ENCODE data around the gene ADCY7.

ADCY7 gene

GRCh38 chr16:50300942-50301625 is 34.7 kb downstream of the ADCY7 start:
- peak; percentile 76 for DNase-seq

GRCh38 chr16:50301626-50302471 is 35.5 kb downstream of the ADCY7 start:
- DNase-seq, result peak; percentile 80

DNA sequence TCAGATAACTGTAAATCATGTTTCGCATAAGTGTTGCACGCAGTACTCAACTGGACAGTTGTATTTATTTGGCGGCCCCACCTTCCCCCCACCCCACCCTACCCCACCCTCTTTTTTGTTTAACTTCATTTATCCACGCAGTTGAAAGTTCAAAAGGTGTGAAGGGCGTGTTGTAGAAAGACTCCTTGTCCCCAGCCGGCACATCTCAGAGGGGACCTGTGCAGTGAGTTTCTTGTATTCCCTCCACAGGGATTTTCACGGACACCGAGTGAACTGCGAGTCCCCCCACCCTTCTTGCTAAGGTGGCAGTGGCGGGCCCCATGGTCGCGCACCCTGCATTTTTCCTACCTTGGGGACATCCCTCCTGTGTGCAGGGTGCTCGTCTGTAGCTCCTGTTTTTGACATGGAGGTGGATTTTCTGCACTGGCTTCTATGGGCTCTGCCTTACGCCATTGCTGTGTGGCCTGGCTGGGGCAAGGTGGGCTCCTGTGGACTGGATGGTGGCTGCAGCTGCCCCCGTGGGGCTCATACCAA is 36.2 kb downstream of the ADCY7 start:
- DNase-seq, result no peak

DNA sequence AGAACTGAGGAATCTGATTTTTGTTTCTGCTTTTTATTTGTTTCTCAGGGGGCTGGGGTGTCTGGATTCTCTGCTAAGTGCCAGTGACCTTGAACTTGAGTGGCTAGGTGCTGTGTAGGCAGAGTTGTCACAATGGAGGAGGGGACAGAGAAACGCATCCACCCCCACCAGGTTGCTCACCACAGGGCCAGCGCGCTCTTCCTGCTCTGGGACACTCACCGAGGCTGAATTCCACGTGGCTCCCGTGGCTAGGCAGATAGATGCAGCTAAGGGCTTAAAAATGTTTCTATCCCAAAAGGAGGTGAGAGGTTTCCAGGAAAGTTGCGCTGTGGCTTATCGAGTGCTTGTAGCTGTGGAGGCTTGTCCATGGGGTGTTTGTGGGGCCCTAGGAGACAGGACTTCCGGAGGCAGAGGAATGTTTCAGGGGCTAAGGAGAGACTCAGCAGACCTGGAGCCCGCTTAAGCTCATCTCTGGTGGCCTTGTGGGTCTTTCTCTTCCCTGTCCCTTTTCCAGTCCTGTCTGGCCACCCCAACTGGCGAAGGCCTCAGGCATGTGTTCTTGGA is 36.8 kb downstream of the ADCY7 start:
- no peak for DNase-seq

GRCh38 chr16:50303605-50304466 is 37.5 kb downstream of the ADCY7 start:
- no peak for DNase-seq

GRCh38 chr16:50304467-50305440 is 38.4 kb downstream of the ADCY7 start:
- DNase-seq, result no peak

DNA sequence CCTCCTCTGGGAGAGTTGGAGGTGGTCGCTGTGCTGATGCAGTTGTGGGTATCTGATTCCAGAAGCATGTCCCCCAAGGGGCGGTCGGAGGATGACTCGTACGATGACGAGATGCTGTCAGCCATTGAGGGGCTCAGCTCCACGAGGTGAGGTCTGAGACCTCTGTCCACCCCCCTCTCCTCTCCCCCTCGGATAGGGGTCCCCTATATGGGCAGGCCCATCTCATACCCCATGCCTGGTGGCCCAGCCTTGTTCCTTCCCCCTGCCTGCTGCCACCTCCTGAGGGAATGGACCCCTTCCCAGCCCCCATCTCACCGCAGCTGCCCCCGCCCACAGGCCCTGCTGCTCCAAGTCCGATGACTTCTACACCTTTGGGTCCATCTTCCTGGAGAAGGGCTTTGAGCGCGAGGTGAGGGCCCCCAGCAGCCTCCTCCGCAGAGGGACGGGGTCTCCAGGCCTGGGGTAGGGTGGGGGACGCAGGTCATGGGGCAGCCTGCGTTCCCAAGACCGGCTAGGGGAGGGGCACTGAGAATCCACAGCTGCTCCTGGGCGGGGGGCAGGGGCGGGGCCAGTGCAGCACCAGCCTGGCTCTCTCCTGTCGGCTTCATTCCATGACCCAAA is 39.2 kb downstream of the ADCY7 start:
- DNase-seq, result no peak

- DNase-seq, result no peak
These were observed 39.9 kb downstream of the ADCY7 start for GRCh38 chr16:50306287-50306686.

- DNase-seq, result no peak
These were observed 42.0 kb downstream of the ADCY7 start for GRCh38 chr16:50308237-50308965.

GRCh38 chr16:50309156-50309526 is 42.8 kb downstream of the ADCY7 start:
- no peak for DNase-seq

DNA sequence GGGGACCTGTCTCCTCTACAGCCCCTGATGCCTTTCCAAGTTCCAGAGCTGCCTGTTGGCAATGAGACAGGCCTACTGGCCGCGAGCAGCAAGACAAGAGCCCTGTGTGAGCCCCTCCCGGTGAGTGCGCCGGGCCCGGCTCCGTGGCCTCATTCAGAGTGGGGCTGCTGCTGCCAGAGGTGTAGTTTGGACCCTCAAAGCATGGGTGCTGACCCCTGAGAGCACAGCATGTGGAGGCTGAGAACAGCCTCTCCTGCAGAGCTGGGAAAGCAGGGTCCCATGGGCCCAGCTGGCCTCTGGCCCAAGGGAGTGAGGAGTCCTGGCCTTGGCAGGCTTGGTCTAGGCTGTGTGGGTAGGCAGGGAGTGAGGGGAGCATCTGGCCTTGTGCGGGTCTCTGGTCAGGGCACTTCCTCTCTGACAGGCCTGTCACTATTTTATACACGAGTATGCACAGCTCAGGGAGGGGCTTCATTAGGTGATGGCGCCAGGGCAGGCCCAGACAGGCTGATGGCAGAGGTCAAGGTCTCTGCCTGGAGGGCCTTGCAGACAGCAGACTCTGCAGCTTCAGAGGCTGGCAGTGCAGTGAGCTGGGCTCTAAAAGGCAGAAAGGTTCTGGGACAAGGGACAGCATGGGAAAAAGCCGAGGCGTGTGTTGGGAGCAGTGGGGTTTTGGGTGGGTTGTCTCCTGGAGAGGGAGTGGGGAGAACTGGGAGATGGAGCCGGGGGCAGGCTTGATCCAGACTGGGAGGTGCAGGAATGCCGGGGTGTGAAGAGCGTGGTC is 43.4 kb downstream of the ADCY7 start:
- no peak for DNase-seq

GRCh38 chr16:50310308-50311133 is 44.2 kb downstream of the ADCY7 start:
- no peak for DNase-seq

DNA sequence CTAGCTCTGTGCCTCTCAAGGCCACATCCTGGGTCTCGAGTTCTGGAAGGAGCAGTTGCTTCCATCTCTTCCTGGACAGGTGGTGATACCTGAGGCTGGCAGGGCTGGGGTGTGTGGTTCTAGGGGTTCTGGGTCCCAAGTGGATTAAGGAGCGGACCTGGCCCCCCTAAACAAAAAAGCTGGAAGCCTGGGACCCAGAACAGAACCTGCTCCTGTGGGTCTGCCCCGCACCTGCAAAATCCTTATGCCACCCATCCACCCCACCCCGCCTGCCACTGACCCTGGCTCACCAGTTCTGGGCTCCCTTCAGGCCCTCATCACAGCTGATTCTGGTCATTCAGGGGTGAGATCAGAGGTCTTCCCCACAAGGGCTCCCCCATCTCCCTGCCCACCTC is 44.8 kb downstream of the ADCY7 start:
- no peak for DNase-seq

- no peak for DNase-seq
These were observed 45.6 kb downstream of the ADCY7 start for GRCh38 chr16:50311891-50312501.

DNA sequence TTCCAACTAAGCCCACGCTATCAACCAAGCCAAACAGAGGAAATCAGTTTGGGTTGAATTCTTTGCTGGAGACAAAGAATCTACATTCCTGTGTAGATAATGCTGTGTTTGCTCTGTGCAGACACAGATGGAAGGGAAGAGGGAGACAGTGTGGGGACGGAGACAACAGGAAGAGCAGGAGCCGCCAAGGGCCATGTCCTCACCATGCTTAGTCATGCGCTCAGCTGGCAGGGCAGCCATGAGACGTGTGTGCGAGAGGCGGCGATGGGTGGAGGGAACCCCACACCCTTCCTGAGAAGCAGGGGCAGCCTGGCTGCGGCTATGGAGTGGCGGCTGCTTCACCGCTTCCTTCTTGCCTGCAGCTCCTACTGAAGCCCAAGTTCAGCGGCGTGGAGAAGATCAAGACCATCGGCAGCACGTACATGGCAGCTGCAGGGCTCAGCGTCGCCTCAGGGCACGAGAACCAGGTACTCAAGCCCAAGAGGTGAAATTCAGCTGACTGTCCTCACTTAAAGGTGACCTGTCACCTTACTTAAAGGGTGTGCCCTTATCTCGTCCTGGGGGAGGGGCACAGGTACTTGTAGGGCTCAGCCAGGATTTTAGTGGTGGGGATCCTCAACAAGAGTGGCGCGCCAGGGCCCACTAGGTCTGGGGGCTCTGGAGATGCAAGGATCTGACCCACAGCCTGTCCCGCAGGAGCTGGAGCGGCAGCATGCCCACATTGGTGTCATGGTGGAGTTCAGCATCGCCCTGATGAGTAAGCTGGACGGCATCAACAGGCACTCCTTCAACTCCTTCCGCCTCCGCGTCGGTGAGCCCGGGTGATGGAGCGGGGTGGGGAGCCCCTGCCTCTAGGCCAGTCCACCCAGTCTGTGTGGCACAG is 47.5 kb downstream of the ADCY7 start:
- DNase-seq, result no peak

- no peak for DNase-seq
These were observed 48.3 kb downstream of the ADCY7 start for GRCh38 chr16:50314665-50315064.

DNA sequence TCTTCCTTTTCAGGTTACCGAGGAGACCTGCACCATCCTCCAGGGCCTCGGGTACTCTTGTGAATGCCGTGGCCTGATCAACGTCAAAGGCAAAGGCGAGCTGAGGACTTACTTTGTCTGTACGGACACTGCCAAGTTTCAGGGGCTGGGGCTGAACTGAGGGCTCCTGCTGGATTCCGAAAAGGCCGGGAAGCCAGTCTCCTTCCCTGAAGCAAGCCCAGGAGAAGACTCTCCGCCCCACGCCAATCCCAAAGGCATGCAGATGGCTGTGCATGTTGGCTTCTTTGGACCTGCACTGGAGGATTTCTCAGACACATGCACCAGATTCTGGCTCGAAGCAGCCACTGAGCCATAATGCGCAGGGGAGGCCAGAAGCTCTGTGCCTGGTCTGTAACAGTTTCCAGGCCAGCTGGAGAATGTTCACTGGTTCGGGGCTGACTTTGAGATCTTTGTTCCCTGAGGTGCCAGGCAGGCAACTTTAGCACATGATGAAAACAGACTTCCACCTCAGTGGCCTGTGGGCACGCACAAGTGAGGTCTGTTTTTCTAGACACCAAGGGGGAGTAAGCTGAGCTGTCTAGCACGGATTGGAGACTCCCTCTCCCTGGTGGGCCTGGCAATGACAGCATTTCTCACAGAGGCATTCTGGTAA is 49.1 kb downstream of the ADCY7 start:
- DNase-seq, result no peak
